ENCODE results near the gene SCN2B.
A peak's percentile ranks its signal among the peaks of the same experiment; 100 is the strongest.

Gene SCN2B

GRCh38 chr11:118152552-118153471 lies 23.6 kb downstream of the SCN2B start, which contains the start of gene SCN4B:
TSS of gene SCN4B (minus strand) at chr11:118152823. CDS start at chr11:118152673, 150 bp downstream.
- TF ChIP-seq CTCF (conservative IDR thresholded peaks at IDR 0.05; ENCODE audit: low read depth) = no peak
- ChIA-PET CTCF (interaction anchor here (0.8 to 1.3 kb wide), 3 partner anchors 18 to 46 kb away, joined by 3 to 8 read pairs (median 4); no protein-coding TSS in a partner anchor), POLR2A (ENCODE audit: low non-redundant PET) (interaction anchor here (0.5 to 0.6 kb wide), 2 partner anchors 18 to 42 kb away, joined by 3 to 4 read pairs; no protein-coding TSS in a partner anchor)
- peak; percentile 69 for DNase-seq (ENCODE audit: low spot score)
- peak within 1 kb of the TSS; percentile 58 for H3K27ac ChIP-seq

GRCh38 chr11:118152020-118152551 lies 24.4 kb downstream of the SCN2B start:
- no peak for DNase-seq (ENCODE audit: low spot score)
- ChIA-PET POLR2A (ENCODE audit: low non-redundant PET) (interaction anchor here (0.5 kb wide), 1 partner anchor 43 kb away, joined by 4 read pairs; no protein-coding TSS in a partner anchor), CTCF (interaction anchor here (0.8 kb wide), 1 partner anchor 19 kb away, joined by 4 read pairs; no protein-coding TSS in a partner anchor)
- no peak for TF ChIP-seq CTCF (conservative IDR thresholded peaks at IDR 0.05; ENCODE audit: low read depth)
- peak overlapping the region; percentile 58 for H3K27ac ChIP-seq

GRCh38 chr11:118151431-118151830 lies 25.0 kb downstream of the SCN2B start:
- TF ChIP-seq CTCF (conservative IDR thresholded peaks at IDR 0.05; ENCODE audit: low read depth) = no peak
- DNase-seq (ENCODE audit: low spot score) = no peak
- ChIA-PET CTCF (interaction anchor here (0.8 kb wide), 1 partner anchor 19 kb away, joined by 4 read pairs; no protein-coding TSS in a partner anchor), POLR2A (ENCODE audit: low non-redundant PET) (no interaction called here)
- H3K27ac ChIP-seq = no peak overlapping the region

GRCh38 chr11:118149493-118149892 lies 26.9 kb downstream of the SCN2B start:
- no peak for DNase-seq (ENCODE audit: low spot score)
- POLR2A ChIA-PET (ENCODE audit: low non-redundant PET) = no interaction called here
- TF ChIP-seq CTCF (conservative IDR thresholded peaks at IDR 0.05; ENCODE audit: low read depth) = no peak
- no peak overlapping the region; the same call in 1 of the 2 replicates for H3K27ac ChIP-seq
- CTCF ChIA-PET = interaction anchor here (0.6 to 1.2 kb wide), 2 partner anchors 22 kb away, joined by 3 to 4 read pairs; no protein-coding TSS in a partner anchor

- TF ChIP-seq CTCF (conservative IDR thresholded peaks at IDR 0.05; ENCODE audit: low read depth) = no peak
- POLR2A ChIA-PET (ENCODE audit: low non-redundant PET) = no interaction called here
- DNase-seq (ENCODE audit: low spot score) = no peak
- CTCF ChIA-PET = interaction anchor here (1.2 kb wide), 1 partner anchor 23 kb away, joined by 4 read pairs; no protein-coding TSS in a partner anchor
- H3K27ac ChIP-seq = no peak overlapping the region
Measured at GRCh38 chr11:118148856-118149255, 27.6 kb downstream of the SCN2B start.

GRCh38 chr11:118148240-118148639 lies 28.2 kb downstream of the SCN2B start:
- no peak for DNase-seq (ENCODE audit: low spot score)
- no peak for TF ChIP-seq CTCF (conservative IDR thresholded peaks at IDR 0.05; ENCODE audit: low read depth)
- CTCF ChIA-PET = interaction anchor here (0.5 to 7.1 kb wide), 2 partner anchors 22 to 255 kb away, joined by 5 to 47 read pairs; no protein-coding TSS in a partner anchor
- H3K27ac ChIP-seq = no peak overlapping the region
- POLR2A ChIA-PET (ENCODE audit: low non-redundant PET) = no interaction called here

Data from RWPE1 (cell line).